ENCODE results near the gene KRT74. TPM values are rescaled to one million over a fixed set of nuclear protein-coding genes. Genes with fewer than 3 reads are reported as not detected.

KRT74 gene
- total and polyA plus RNA-seq, 2 of the 13 experiments (the other 11 are each of a cell fraction or from before 2014, with no cell fraction given): not detected

- peaks cover 2 to 8% of the 10 kb centered on the region in 2 experiments; a peak in 3 of 5 replicates for H3K27me3 ChIP-seq (ENCODE audit: control insufficient read depth in 1 of 2, insufficient read depth in 2 of 2, low read length in 2 of 2)
- H3K4me1 ChIP-seq (ENCODE audit: insufficient read depth, low read length): no peaks in the 10 kb centered on the region
- no peak overlapping the region for H3K4me3 ChIP-seq (replicated peaks in 1 of 3; ENCODE audit: insufficient read depth in 1 of 3, low read depth in 2 of 3, low read length in 3 of 3)
- CTCF ChIA-PET (ENCODE audit: low intra/inter-chr PET ratio, low total read pairs): no interaction called here
- DNase-seq (ENCODE audit: low spot score) (no peak), ATAC-seq (no peak), FAIRE-seq (no peak)
- WGBS (ENCODE audit: low lambda C conversion rate): 8% methylated on average over 7 of the region's 8 CpGs
- H2AFZ ChIP-seq (ENCODE audit: low read length): no peak overlapping the region
- intact Hi-C loops (cut with micrococcal nuclease; ENCODE audit: unreplicated experiment): no loop called here
- no peak overlapping the region for H3K9ac ChIP-seq (ENCODE audit: insufficient read depth, low read depth, low read length)
- in situ Hi-C loops (cut with HindIII; ENCODE audit: extremely low pct_ligation_motif_present, low pct_unique_long_range_greater_than_20kb): no loop called here
- POLR2A ChIA-PET: no interaction called here
- H3K36me3 ChIP-seq (replicated peaks in 1 of 2; ENCODE audit: control insufficient read depth in 1 of 2, insufficient read depth in 2 of 2, low read length in 2 of 2): no peaks in the 10 kb centered on the region
- no peak overlapping the region for H3K4me2 ChIP-seq (ENCODE audit: low read depth, low read length)
- no peaks in the 10 kb centered on the region for H4K20me1 ChIP-seq (ENCODE audit: insufficient read depth, low read length)
- no peaks in the 10 kb centered on the region for H3K79me2 ChIP-seq (ENCODE audit: insufficient read depth, low read length)
- BruUV-seq (replicated peaks): no TSS peak
- H3K27ac ChIP-seq (ENCODE audit: extremely low read length, insufficient read depth, low read length): no peak overlapping the region
- no peaks in the 10 kb centered on the region for H3K9me3 ChIP-seq (ENCODE audit: low read length)
- TF ChIP-seq USF2 (IDR thresholded peaks at IDR 0.05; ENCODE audit: low read depth, low read length) (no peak), USF2 (CRISPR knock-in tag; IDR thresholded peaks at IDR 0.05; ENCODE audit: borderline replicate concordance) (no peak), TERF1 (CRISPR knock-in tag; IDR thresholded peaks at IDR 0.05) (no peak), ZNF501 (CRISPR knock-in tag; IDR thresholded peaks at IDR 0.05) (no peak), CCDC6 (CRISPR knock-in tag; IDR thresholded peaks at IDR 0.05) (no peak), PHB2 (IDR thresholded peaks at IDR 0.05; ENCODE audit: partially characterized antibody) (no peak), ZSCAN31 (CRISPR knock-in tag; IDR thresholded peaks at IDR 0.05; ENCODE audit: low read depth) (no peak), ZBTB40 (IDR thresholded peaks at IDR 0.05) (no peak), ZBTB40 (CRISPR knock-in tag; IDR thresholded peaks at IDR 0.05) (no peak), RCOR2 (CRISPR knock-in tag; IDR thresholded peaks at IDR 0.05) (no peak), HDAC1 (CRISPR knock-in tag; IDR thresholded peaks at IDR 0.05) (no peak), ZNF253 (CRISPR knock-in tag; IDR thresholded peaks at IDR 0.05; ENCODE audit: borderline replicate concordance) (no peak)
Observed at GRCh38 chr12:52518574-52519386, 54.9 kb downstream of the KRT74 start.

Measured in HepG2 (cell line).